HL-60/S4 treated with retinoic acid at 250 ng/mL for 4 days and 3 days (cell line): Measurements from ENCODE around the gene ACOX1.

Experiments
- in situ Hi-C: fragments of 300-500 bp; cut with MboI; formaldehyde crosslinking; loops from 2 replicates; pipeline ENCODE4 v1.7.0; 2022; ENCODE audit warnings: low sequenced_read_pairs

Gene ACOX1

DNA sequence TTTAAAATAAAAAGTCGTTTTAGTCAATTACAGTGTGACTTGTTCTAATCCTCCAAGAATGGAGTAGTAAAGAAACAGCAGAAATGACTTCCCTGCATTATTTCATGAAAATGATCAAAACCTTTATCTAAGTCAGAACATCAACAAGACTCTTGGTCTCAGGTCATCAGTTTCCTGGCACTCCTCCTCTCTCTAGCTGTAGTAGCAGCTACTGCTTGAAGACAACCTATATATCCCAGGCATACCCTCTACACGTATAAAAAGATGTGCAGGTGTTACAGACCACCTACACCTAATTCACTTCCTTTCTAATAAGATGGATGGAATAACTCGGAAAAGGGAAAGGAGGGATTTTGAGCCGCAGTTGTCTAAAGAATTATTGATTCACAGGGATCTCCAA, 36.5 kb downstream of the ACOX1 start:
- in situ Hi-C loops: no loop called here

DNA sequence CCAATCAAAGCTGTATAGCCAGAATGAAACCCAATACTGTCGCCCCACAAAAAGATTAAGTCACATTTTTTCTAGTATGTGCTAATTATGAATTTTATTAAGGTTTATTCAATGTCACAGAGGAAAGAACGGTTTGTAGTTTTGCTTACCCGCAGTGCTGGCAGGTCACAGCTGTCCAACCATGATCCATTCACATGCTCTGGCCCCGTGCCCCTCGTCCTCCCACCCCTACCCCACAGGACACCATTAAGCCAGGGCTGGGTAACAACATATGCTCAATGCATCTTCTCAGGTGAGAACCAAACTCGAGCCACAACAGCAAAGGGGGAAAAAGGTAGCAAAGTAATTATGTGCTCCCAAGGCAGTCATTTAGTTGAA, 37.5 kb downstream of the ACOX1 start:
- in situ Hi-C loops: no loop called here

DNA sequence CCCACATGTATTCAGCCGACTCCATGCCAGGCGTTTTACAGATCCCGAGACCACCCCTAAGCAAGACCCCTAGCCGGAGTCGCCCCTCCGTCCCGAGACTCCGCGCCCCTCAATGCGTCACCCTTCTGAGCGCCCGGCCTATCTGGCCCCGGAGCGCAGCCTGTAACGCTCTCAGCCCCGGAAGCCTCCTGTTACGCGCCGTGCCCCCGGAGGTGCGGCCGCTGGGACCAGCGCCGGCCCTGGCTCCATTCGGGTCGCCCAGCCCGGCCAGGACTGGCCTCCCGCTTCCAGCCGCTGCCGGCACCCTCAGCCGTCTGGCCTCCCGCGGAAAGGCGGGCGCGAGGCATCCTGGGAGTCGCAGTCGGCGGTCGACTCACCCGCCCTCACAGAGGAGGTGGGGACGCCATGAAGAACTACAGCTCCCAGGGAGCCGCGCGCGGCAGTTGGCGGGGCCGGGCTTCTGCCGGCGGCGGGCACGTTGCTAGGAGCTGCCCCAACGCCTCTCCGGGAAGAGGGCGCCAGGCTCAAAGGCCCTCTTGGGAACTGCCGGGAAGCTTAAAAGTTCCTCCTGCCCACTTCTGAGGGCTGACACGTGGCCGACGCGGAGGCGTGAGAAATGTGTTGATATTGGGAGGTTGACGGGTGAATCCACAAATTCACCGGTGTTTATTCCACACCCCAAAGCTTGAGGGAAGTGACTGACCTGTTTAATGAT, 38.1 kb downstream of the ACOX1 start, which contains the start of gene FBF1:
Gene FBF1, minus strand, starts transcription at position 316 of the 715 bp plus-strand sequence. CDS start 2,893 bp downstream, outside the sequence.
- in situ Hi-C loops: no loop called here

DNA sequence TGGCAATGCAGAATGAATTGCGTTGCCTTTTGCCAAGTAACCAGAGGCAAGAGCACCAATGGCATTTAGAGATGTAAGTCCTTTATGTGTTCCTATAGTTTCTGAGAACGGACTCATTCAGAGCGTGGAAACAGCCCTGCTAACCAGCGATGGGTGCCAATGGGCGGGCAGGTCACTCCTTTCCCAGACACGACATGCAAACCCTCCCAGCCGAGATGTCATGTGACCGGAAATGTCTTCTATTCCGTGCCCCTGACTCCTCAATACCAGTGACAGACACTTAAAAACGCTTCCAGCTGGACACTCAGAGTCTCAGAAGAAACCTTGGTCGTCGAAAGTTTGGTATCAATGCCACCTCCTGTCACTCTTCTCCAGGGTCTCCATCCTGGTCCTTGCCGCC, 41.3 kb downstream of the ACOX1 start:
- in situ Hi-C loops: no loop called here

DNA sequence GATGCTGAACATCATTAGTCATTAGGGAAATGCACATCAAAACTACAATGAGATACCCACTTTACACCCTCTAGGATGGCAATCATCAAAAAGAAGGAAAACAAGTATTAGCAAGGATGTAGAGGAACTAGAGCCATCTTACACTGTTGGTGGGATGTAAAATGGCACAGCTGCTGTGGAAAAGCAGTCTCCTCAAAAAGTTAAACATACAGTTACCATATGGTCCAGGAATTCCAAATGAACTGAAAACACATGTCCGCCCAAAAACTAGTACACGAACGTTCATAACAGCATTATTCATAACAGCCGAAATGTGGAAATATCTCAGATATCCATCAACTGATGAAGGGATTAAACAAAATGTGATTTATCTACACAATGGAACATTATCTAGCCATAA, 45.2 kb downstream of the ACOX1 start:
- in situ Hi-C loops: no loop called here

DNA sequence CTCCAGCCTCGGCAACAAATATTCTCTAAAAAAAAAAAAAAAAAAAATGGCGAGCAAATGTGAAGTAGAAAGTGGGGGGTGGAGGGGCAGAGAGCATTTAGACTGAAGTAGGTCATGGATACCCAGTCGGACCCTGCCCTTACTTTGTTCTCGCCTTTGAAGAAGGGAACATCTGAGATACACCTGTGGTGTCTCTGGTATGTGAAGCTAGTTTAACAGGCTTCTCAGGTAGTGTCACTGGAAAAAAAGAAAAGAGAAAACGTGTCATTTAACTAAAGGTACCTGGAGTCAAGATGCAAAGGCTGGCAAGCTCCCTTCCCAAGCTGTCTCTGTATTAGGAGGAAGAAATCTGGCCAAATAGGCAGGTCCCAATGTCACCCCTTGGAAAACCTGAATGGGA, 46.1 kb downstream of the ACOX1 start:
- in situ Hi-C loops: no loop called here

DNA sequence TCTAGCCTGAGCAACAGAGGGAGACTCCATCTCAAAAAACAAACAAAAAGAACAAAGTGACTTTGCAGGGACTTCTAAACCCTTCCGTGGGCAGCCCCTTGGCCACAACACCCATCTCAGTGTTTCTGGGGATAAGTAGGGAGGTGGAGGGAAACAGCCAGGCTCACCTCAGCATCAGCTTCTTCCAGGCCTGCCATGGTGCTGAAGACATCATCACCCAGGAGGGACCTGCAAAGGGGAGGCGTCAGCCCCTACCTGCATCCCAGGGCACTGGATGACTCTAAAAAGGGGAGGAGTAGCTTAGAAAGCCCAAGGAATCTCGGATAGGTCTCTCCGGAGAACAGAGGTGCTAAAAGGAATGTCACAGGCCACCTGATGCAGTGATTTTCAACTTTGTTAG, 47.9 kb downstream of the ACOX1 start:
- in situ Hi-C loops: no loop called here

DNA sequence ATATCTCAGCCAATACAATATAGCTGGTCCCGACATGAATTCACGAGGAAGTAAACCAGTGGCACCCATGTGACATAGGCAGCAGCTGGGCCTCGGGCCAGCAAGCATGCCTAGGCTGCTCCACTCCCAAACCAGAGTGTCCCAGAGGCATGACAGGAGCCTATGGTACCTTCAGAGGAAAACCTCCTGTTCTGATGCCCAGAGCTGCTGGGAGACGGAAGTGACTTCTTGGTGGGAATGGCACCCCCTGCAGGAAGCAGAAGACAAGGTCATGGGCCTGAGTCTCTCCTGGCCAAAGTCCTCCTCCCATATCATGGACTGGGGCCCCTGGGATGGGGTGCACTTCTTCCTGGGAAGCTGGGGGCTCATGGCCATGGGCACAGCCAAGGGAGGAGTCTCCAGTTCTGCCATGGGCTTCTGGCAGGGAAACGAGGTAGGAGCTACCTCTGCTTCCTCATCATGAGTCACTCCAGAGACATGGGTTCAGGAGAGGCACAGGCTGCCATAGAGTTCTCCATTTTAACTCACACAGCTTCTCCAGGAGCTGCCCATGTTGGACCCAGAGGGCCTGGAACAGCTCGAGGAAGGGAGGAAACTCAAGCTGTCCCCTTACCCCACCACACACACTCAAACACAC, 51.6 kb downstream of the ACOX1 start:
- in situ Hi-C loops: no loop called here

DNA sequence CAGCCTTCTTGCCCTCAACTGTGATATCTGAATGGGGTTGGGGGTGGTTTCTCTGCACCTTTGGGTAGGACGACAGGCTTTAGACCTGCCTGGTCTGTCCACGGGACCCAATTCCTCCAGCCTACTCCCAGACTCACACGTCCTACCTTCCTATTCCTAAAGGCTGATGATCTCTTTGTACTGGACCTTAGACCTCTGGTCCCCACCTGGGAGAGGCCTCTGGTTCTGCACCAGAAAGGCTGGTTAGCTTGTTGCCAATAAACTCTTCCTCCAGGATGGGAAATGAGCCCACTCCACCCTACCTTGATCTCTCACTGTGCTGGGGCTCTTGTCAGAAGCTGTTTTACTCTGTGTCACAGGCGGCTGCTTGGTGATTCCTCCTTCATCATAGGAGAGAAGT, 52.5 kb downstream of the ACOX1 start:
- in situ Hi-C loops: no loop called here

DNA sequence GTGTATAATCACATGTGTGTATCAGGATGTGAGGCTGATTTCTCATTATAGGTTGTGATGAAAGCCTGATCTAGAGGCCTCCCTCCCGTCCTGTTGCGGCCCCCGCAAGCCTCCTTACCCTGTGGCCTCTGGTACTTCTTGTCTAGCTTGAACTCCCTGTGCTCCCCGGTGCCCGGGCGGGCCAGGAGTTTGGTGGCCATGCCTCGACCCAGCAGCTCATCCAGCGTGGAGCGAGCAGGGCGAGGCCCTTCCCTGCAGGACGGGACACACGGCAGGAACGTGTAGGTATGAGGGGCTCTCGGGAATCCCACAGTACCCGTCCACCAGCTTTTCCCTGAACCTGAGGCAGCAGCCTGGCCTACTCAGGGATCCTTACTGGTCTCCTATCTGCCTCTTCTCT, 53.1 kb downstream of the ACOX1 start:
- in situ Hi-C loops: no loop called here

DNA sequence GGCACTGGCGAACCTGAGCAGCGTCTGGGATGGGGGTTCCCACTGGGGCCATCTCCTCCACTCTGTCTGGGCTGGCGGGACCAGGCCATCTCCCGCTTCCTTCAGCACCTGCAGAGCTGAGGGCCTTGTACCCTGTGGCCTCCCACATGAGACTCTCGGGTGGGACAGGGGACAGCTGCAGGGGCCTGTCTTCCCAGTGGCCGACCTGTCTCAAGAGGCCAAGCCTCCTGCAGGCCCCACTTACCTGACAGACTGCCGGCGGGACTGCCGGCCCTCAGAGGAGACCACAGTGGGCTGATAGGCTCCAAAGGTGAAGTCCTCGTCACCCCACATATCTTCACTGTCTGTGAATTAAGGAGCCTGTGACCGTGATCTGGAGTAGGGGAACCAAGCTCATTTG, 53.9 kb downstream of the ACOX1 start:
- in situ Hi-C loops: no loop called here

DNA sequence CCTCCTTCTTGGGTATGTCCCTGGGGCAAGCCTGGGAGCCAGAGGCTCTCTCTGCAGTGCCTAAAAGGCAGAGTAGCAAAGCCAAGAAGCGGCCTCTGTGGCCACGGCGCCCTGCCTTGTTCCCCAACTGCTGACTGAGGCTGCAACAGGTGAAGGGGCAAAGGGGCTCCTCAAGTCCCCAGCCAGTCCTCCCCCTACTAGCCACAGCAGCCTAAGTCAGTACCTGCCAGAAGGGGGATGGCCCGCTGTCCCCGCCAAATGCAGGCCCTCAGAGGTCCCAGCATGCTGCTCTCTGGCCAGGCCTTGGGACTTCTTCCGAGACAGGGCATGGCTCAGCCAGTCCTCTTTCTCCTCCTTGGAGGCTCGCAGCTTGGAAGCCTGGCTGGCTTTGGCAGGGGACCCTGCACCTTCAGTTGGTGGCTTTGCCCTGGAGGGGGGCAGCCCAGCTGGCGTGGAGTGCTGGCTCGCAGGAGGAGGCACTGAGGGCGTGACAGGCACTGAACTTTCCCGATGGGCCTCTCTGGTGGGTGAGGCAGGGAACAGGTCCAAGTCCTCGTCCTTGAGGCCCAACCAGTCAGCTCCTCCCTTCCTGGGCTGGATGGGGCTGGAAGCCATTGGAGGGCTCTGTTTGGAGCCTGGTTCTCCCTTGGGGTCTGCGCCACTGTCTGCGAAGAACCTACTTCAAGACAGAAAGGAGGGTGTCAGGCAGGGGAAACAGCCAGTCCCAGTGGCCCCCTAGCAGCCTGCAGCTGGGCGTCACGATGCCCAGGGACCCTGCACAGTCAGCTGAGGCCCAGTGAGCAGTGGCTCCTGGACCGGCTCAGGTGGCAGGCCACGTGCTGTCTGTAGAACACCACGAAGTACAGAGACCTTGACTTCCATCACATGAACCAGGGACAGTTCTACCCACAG, 55.7 kb downstream of the ACOX1 start:
- in situ Hi-C loops: loop anchor here (25.0 kb wide), 1 partner anchor 364 kb away; no protein-coding TSS in a partner anchor

DNA sequence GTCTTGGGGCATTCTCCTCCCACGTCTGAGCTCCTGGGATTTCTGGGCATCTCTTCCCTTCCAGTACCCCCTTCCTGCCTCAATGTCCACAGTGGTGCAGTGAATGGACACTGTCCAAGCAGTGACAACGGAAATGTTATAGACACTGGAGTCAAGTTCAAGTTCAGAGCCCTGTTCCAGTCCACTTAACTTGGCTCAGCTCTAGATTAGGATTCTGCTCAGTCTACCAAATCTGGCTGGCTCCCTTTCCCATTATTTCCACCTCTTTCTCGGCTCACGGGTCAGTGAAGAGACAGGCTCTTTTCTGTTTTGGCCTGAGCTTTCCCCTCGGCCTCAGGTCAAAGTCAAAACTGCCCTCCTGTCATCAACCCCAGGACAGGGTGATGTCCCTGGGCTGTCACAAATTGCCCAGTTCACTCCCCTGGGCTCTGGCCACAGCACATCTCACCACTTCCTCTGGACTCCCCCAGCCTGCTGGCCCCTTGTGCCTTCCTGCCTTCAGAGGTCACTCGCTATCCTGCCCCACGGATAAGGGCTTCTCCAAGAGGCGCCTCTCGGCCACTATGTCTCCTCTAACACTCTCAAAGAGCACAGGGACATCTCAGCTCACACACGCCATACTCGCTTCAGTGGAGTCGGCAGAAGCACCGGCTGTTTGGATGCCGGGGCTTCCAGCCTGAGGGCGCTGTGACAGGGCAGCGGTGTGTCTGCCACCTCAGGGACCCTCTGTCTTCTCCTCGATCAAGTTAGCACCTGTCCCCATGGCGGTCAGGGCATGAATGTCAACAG, 56.6 kb downstream of the ACOX1 start:
- in situ Hi-C loops: loop anchor here (25.0 kb wide), 1 partner anchor 365 kb away; no protein-coding TSS in a partner anchor

DNA sequence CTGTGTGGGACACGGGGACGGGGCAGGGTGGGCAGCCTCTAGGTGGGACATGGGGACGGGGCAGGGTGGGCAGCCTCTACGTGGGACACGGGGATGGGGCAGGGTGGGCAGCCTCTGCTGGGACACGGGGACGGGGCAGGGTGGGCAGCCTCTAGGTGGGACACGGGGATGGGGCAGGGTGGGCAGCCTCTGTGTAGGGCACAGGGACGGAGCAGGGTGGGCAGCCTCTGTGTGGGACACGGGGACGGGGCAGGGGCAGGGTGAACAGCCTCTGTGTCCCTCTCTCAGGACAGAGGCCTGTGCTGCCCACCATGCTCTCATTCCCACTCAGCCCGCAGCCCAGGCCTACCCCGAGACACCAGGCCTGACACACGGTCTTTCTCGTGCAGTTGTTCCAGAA, 57.4 kb downstream of the ACOX1 start:
- in situ Hi-C loops: loop anchor here (25.0 kb wide), 1 partner anchor 366 kb away; no protein-coding TSS in a partner anchor

DNA sequence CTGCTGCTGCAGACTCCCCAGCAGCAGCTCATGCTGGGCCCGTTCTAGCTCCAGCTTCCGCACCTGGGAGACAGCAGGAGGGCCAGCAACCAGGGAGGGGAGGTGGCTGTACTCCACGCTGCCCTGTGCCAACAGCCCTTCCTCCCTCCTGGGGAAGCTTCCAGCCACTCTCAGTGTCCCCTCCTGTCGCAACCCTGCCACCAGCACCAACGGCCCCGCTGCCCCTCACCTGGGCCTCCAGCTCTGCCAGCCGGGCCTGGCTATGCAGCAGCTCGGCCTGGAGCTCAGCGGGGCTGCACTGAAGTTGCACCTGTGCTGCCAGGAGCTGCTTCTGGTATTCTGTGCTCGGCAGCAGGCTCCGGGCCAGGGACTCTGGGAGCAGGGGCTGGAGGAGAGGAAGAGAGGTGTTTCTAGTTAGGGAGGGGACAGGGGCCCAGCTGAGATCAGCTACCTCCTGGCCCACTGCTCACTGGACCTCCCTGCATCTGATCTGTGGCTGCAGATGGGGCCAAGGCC, 58.9 kb downstream of the ACOX1 start:
- in situ Hi-C loops: loop anchor here (25.0 kb wide), 1 partner anchor 367 kb away; no protein-coding TSS in a partner anchor

DNA sequence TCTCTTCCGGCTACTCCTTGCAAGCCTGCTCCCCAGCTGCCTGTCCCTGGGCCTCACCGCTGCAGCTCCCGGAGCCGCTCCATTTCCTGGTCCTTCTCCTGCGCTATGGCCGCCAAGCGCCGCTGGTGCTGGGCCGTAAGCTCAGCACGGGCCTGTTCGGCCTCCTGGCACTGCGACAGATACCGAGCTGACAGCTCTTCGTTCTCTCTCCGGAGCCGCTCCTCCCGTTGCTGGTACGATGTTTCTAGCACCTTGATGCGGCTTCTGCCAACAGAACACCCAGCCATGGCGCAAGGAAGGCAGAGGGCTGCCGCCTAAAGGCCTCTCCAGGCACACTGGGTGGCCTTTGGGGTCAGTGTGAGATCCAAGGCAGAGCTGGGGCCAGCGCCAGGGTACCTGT, 59.4 kb downstream of the ACOX1 start:
- in situ Hi-C loops: loop anchor here (5.0 to 25.0 kb wide), 2 partner anchors 88 to 368 kb away; no protein-coding TSS in a partner anchor

DNA sequence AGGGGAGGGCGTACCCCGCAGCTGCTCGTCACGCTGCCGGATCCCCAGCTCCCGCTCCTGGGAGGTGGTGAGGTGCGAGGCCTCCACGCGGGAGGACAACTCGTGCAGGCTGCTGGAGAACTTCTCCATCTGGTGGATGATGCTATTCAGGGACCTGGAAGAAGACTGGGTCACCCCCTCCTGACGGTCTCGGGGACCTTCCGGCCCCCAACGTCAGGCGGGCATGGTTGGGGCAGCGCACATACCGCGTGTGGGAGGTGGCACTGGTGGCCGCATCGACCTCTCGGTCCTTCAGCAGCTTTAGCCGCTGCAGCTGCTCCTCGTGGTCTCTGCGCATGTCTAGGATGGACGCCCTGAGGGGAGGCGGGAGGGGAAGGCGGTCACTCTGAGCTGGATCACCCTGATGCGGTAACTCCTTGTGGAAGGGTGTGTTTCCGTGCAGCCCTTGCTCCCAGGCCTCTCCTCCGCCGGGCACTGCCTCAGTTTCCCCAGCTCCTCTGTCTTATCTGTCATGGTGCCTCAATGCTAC, 61.0 kb downstream of the ACOX1 start:
- in situ Hi-C loops: loop anchor here (5.0 to 25.0 kb wide), 2 partner anchors 89 to 369 kb away; no protein-coding TSS in a partner anchor

DNA sequence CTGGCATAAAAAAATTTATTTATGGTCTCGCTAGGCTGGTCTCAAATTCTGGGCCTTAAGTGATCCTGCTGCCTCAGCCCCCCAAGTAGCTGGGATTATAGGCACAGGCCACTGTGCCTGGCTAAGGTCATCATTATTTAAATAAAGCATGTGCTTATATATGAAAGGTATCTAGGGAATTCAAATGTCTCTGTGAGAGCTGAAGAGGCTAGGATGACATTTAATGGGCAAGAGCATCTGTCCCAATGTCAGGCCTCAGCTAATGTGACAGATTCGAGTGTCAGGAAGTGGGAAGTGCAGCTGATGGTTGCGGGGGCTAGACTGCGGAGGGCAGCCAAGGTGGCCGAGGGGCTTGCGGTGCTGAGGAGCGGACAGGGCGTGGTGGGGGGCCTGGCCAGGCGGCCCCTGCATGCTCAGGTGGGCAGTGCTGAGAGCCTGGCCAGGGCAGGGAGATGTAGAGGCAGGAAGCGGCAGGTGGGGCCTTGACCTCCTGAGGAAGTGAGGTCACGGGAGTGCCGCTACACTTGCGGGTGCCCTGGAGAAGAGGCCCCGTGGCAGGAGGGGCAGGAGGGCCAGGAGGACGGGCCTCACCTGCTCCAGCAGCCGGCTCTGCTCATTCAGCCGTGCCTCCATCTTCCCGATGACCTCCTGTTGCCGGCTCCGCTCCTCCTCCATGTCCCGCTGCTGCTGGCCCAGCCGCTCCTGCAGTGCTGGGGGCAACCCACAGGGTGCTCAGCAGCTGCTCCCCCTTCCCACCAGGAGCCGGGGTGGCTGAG, 61.6 kb downstream of the ACOX1 start:
- in situ Hi-C loops: loop anchor here (5.0 to 25.0 kb wide), 2 partner anchors 90 to 370 kb away; no protein-coding TSS in a partner anchor

DNA sequence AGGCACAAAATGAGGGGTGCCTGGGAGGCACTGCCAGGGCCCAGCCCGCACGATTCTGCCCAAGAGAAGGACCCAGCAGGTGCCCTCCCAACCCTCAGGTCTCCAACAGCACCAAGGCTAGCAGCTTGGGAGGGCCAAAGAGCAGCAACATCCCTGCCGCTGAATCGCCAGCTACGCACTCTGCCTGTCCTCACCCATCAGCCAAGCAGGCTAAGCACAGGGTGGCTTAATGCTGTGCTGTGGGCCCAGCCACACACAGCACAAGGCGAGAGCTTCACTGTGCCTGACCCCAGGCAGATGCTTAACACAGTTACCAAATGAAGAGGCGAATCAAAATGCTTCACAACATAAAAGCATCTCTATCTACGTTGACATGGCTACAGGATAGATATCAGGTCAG, 63.7 kb downstream of the ACOX1 start:
- in situ Hi-C loops: loop anchor here (5.0 to 25.0 kb wide), 2 partner anchors 92 to 372 kb away; no protein-coding TSS in a partner anchor
